ENCODE results near the gene FSIP1.
"Not testable (repeated sequence)": the region's sequence is repeated elsewhere in the genome, so short reads cannot be mapped to it uniquely, and the experiment has no call there.

FSIP1 gene

DNA sequence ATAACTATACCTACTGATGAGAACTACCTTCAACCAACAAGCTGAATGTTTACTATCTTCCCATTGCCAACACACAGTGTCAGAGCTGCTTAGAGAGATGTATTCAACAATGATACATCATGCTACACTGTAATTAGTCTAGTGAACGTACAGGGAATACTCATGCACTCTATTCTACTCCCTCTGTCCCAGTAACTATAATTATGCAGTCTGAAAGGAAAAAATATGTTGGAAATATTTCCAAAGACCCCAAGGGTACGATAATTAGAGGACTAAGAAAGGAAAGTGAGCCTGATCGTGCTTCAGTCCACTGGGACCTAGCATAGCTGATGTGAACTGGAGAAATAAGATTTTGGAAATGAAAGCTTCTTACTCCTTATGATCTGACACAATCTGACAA, 36.9 kb upstream of the FSIP1 start:
- no peaks in the 10 kb centered on the region for H3K4me1 ChIP-seq (ENCODE audit: control insufficient read depth, low read length)
- TF ChIP-seq EZH2phosphoT487 (IDR thresholded peaks at IDR 0.05; ENCODE audit: borderline replicate concordance, low read length) (no peak), CTCF (IDR thresholded peaks at IDR 0.05; ENCODE audit: low read depth, low read length, poor library complexity, severe bottlenecking) (no peak)
- no peaks in the 10 kb centered on the region for H4K20me1 ChIP-seq (ENCODE audit: control insufficient read depth, insufficient read depth, low read depth, low read length)

GRCh38 chr15:39817892-39818291, 35.3 kb upstream of the FSIP1 start:
- Histone ChIP-seq H3K27ac (ENCODE audit: low read depth, low read length) (no peak overlapping the region), H3K79me2 (ENCODE audit: control insufficient read depth, low read length) (no peaks in the 10 kb centered on the region)

More for the DNA sequence above, 36.9 kb upstream of the FSIP1 start:
- H3K79me2 ChIP-seq (ENCODE audit: control insufficient read depth, low read length): no peaks in the 10 kb centered on the region
- no peaks in the 10 kb centered on the region for H3F3A ChIP-seq (ENCODE audit: control insufficient read depth, insufficient read depth)
- no peak overlapping the region for H3K27ac ChIP-seq (ENCODE audit: low read depth, low read length)
- no peaks in the 10 kb centered on the region for H3K9me3 ChIP-seq (ENCODE audit: control insufficient read depth, insufficient read depth, low read length)
- H3K36me3 ChIP-seq (ENCODE audit: control insufficient read depth, low read length): no peaks in the 10 kb centered on the region
- no peak overlapping the region for H3K4me2 ChIP-seq (ENCODE audit: low read length)
- no peaks in the 10 kb centered on the region for H3K9me2 ChIP-seq (replicated peaks; ENCODE audit: control insufficient read depth, low read length)
- no peak overlapping the region for H3K4me3 ChIP-seq (ENCODE audit: low read length)
- H3K27me3 ChIP-seq (ENCODE audit: control insufficient read depth, low read length): peaks cover 14% of the 10 kb centered on the region

DNA sequence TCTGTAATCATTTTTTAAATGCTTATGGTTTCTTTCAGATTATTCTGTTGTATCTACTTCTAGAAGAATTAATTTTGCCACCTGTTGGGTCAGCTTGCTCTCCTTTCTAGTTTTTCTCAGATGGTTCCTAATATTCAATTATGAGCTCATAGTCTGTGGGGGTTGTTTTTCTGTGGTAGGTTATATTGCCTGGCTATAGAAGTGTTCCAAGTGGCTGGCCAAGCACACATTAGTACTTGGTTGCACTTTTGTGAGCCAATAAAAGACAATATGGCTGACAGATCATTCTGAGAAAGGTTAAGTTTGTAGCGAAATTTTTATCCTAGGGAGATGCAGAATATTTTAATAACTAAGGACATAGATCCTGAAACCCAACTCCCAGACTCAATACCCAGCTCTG, 31.8 kb upstream of the FSIP1 start:
- Histone ChIP-seq H3K4me3 (ENCODE audit: low read length) (no peak overlapping the region), H3K9me3 (ENCODE audit: control insufficient read depth, insufficient read depth, low read length) (no peaks in the 10 kb centered on the region), H3K79me2 (ENCODE audit: control insufficient read depth, low read length) (no peaks in the 10 kb centered on the region), H3K4me1 (ENCODE audit: control insufficient read depth, low read length) (no peaks in the 10 kb centered on the region), H3K27me3 (ENCODE audit: control insufficient read depth, low read length) (peaks cover 20% of the 10 kb centered on the region), H3F3A (ENCODE audit: control insufficient read depth, insufficient read depth) (no peaks in the 10 kb centered on the region), H3K27ac (ENCODE audit: low read depth, low read length) (no peak overlapping the region), H3K4me2 (ENCODE audit: low read length) (no peak overlapping the region), H3K36me3 (ENCODE audit: control insufficient read depth, low read length) (no peaks in the 10 kb centered on the region), H4K20me1 (ENCODE audit: control insufficient read depth, insufficient read depth, low read depth, low read length) (no peaks in the 10 kb centered on the region), H3K9me2 (replicated peaks; ENCODE audit: control insufficient read depth, low read length) (no peaks in the 10 kb centered on the region)
- TF ChIP-seq CTCF (IDR thresholded peaks at IDR 0.05; ENCODE audit: low read depth, low read length, poor library complexity, severe bottlenecking) (no peak), EZH2phosphoT487 (IDR thresholded peaks at IDR 0.05; ENCODE audit: borderline replicate concordance, low read length) (no peak)

More at GRCh38 chr15:39817892-39818291, 35.3 kb upstream of the FSIP1 start:
- Histone ChIP-seq H3K9me3 (ENCODE audit: control insufficient read depth, insufficient read depth, low read length) (no peaks in the 10 kb centered on the region), H3K27me3 (ENCODE audit: control insufficient read depth, low read length) (peaks cover 20% of the 10 kb centered on the region), H4K20me1 (ENCODE audit: control insufficient read depth, insufficient read depth, low read depth, low read length) (no peaks in the 10 kb centered on the region), H3K4me3 (ENCODE audit: low read length) (no peak overlapping the region), H3K4me2 (ENCODE audit: low read length) (no peak overlapping the region), H3F3A (ENCODE audit: control insufficient read depth, insufficient read depth) (no peaks in the 10 kb centered on the region), H3K9me2 (replicated peaks; ENCODE audit: control insufficient read depth, low read length) (no peaks in the 10 kb centered on the region), H3K36me3 (ENCODE audit: control insufficient read depth, low read length) (no peaks in the 10 kb centered on the region), H3K4me1 (ENCODE audit: control insufficient read depth, low read length) (no peaks in the 10 kb centered on the region)
- TF ChIP-seq EZH2phosphoT487 (IDR thresholded peaks at IDR 0.05; ENCODE audit: borderline replicate concordance, low read length) (no peak), CTCF (IDR thresholded peaks at IDR 0.05; ENCODE audit: low read depth, low read length, poor library complexity, severe bottlenecking) (no peak)

GRCh38 chr15:39812651-39813050, 30.0 kb upstream of the FSIP1 start:
- H3K9me2 ChIP-seq (replicated peaks; ENCODE audit: control insufficient read depth, low read length); H3K4me1 ChIP-seq (ENCODE audit: control insufficient read depth, low read length); H3F3A ChIP-seq (ENCODE audit: control insufficient read depth, insufficient read depth); H3K4me3 ChIP-seq (ENCODE audit: low read length); H3K27ac ChIP-seq (ENCODE audit: low read depth, low read length); H4K20me1 ChIP-seq (ENCODE audit: control insufficient read depth, insufficient read depth, low read depth, low read length); H3K79me2 ChIP-seq (ENCODE audit: control insufficient read depth, low read length); H3K4me2 ChIP-seq (ENCODE audit: low read length); H3K9me3 ChIP-seq (ENCODE audit: control insufficient read depth, insufficient read depth, low read length); H3K36me3 ChIP-seq (ENCODE audit: control insufficient read depth, low read length): not testable (repeated sequence)
- H3K27me3 ChIP-seq (ENCODE audit: control insufficient read depth, low read length): peaks cover 28% of the 10 kb centered on the region

All from DOHH2 (cell line).